Measurements from ENCODE around the gene RASGEF1C.

DNA sequence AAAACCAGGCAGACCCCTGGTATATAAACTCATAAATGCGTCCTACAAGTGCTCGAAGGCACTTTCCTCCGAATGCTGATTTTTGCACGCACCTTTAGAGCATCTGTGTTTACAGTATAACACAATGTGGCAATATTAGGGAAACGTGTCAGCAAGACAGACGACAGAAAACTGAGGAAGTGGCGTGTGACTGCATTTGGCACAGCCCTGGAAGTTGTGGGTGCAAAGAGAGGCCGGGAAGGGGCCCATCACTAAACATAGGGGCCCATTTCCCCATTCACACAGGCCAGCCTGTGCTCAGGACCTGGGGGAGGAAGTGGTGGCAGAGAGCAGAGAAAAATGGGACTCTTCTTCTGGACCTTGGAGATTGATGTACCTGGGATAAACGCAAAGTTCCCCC lies 48.2 kb downstream of the RASGEF1C start:
- TF ChIP-seq POLR2A (IDR thresholded peaks at IDR 0.05) = no peak
- no peak for TF ChIP-seq CTCF (IDR thresholded peaks at IDR 0.05)
